Epithelial cell of proximal tubule (primary cell): ENCODE measurements around the gene SMAD9. TPM values are rescaled to one million over a fixed set of nuclear protein-coding genes. Genes with fewer than 3 reads are reported as not detected.

Source experiments
- DNase-seq: peaks from one replicate; pipeline ENCODE4 v3.0.0-alpha.2; 2011; ENCODE audit warnings: low read depth
- H3K4me3 ChIP-seq: 2 replicates; pipeline ENCODE4 v1.5.1; 2011; ENCODE audit warnings: low read depth, mild to moderate bottlenecking, low read length
- total RNA-seq: library from RNA; depleted of rRNA; stranded (reverse); fragments of >200 nt; gene quantifications from 2 replicates; pipeline ENCODE4 v1.2.3, GENCODE V29; 2015
- TF ChIP-seq, protein P1 (sequence below): conservative IDR thresholded peaks from 2 replicates; pipeline ENCODE4 v1.5.1; 2012; ENCODE audit warnings: low read depth, mild to moderate bottlenecking, low read length

SMAD9 gene
- total RNA-seq, 1 donor from 2014 or later = 4.8 TPM

DNA sequence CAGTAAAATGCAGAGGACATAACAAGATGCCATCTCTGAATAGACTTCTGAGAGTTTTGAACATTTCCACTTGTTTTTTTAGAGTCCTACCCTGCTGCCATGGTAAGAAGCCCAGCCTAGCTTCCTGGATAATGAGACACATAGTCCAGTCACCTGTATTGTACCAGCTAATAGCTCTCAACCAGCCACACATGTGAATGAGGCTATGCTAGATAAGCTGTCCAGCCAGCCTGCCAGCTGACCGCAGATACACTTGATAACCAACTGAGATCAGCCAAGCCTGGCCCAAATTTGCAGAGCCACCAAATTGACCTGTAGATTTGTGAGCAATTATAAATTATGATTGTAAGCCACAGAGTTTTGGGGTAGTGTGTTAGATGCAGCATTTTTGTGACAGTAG is 90.3 kb downstream of the SMAD9 start:
- H3K4me3 ChIP-seq = no peak overlapping the region
- no peak for DNase-seq
- TF ChIP-seq, protein P1, sequence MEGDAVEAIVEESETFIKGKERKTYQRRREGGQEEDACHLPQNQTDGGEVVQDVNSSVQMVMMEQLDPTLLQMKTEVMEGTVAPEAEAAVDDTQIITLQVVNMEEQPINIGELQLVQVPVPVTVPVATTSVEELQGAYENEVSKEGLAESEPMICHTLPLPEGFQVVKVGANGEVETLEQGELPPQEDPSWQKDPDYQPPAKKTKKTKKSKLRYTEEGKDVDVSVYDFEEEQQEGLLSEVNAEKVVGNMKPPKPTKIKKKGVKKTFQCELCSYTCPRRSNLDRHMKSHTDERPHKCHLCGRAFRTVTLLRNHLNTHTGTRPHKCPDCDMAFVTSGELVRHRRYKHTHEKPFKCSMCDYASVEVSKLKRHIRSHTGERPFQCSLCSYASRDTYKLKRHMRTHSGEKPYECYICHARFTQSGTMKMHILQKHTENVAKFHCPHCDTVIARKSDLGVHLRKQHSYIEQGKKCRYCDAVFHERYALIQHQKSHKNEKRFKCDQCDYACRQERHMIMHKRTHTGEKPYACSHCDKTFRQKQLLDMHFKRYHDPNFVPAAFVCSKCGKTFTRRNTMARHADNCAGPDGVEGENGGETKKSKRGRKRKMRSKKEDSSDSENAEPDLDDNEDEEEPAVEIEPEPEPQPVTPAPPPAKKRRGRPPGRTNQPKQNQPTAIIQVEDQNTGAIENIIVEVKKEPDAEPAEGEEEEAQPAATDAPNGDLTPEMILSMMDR = no peak

DNA sequence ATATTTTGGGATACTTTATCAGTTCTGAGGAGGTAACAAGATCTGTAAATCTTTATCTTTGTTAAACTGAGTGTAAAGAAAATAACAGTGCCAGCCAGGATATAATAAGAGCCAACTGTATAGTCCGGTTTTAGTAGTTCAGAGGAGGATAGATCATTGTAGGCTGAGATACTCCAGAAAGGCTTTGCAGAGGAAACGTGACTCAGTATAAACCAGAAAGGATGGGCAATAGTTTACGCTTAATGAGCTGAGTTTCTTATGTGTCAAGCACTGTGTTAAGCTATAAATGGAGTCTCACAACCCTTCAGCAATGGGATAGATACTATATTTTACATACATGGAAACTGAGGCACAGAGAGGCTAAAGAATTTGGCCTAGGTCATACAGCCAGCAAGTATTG is 97.3 kb downstream of the SMAD9 start:
- no peak overlapping the region for H3K4me3 ChIP-seq
- no peak for DNase-seq
- TF ChIP-seq, protein P1 = no peak

DNA sequence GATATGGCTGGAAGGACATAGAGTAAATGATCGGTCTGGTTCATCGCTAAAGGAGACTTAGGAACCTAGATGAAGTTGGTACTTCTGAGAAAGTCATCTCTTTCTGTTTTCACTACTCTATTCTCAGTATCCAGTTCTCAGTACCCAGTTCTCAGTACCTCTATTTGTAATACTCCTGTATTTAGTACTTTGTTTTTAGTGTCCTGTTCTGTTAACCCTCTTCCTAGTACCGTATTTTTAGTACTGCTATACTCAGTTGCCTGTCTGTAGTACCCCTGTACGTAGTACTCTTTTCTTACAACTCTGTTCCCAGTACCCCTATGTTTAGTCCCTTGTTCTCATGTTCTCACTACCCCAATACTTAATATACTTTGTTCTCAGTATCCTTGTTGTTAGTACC is 99.8 kb downstream of the SMAD9 start:
- H3K4me3 ChIP-seq = peak overlapping the region; percentile 83
- no peak for DNase-seq
- TF ChIP-seq, protein P1 = no peak

DNA sequence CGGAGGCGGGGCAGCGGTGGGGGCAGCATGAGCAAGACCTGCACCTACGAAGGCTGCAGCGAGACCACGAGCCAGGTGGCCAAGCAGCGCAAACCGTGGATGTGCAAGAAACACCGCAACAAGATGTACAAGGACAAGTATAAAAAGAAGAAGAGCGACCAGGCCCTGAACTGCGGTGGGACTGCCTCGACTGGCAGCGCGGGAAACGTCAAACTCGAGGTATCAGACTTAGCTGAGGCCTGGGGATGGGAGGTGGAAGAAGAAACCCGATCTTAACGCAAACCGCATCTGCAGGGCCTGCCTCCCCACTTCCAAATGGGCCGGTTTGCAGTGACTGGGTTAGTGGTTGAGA is 100.3 kb downstream of the SMAD9 start:
- DNase-seq = no peak
- peak overlapping the region; percentile 83 for H3K4me3 ChIP-seq
- TF ChIP-seq, protein P1 = no peak

DNA sequence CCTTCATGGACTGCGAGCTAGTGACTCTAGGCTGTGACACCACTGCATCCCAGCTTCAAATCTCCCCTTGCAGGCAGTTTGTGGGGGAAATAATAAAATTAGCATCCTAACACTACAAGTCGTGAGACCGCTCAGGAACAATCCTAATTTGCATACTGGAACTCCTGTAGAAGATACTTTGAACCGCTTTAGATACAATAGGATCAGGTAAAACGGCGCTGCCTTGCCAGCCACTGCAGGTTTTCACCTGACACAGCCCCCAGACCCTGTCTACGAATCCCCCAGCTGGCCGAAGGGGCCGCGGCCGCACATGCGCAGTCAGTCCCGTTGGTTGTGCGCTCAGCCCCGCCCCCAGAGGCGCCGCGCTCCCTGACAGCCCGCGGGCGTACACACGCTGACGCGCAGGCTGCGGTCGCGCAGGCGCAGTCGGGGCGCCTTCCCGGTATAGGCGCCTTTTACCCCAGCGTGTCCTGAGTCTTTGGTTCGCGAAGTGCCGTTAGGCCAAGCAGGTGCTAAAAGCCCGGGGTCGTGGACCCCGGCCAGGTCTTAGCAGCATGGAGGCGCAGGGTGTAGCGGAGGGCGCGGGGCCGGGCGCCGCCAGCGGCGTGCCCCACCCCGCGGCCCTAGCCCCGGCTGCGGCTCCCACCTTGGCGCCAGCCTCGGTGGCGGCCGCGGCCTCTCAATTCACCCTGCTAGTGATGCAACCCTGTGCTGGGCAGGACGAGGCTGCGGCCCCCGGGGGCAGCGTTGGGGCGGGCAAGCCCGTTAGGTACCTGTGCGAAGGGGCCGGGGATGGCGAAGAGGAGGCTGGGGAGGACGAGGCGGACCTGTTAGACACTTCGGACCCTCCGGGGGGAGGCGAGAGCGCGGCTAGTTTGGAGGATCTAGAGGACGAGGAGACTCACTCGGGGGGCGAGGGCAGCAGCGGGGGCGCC is 101.0 kb downstream of the SMAD9 start, which contains the start of gene RFXAP:
Gene RFXAP (plus strand): TSS at position 419 of the 935 bp plus-strand sequence. CDS start 136 bp downstream, at position 555.
- TF ChIP-seq, protein P1 = no peak
- H3K4me3 ChIP-seq = peak within 1 kb of the TSS; percentile 83
- no peak for DNase-seq

DNA sequence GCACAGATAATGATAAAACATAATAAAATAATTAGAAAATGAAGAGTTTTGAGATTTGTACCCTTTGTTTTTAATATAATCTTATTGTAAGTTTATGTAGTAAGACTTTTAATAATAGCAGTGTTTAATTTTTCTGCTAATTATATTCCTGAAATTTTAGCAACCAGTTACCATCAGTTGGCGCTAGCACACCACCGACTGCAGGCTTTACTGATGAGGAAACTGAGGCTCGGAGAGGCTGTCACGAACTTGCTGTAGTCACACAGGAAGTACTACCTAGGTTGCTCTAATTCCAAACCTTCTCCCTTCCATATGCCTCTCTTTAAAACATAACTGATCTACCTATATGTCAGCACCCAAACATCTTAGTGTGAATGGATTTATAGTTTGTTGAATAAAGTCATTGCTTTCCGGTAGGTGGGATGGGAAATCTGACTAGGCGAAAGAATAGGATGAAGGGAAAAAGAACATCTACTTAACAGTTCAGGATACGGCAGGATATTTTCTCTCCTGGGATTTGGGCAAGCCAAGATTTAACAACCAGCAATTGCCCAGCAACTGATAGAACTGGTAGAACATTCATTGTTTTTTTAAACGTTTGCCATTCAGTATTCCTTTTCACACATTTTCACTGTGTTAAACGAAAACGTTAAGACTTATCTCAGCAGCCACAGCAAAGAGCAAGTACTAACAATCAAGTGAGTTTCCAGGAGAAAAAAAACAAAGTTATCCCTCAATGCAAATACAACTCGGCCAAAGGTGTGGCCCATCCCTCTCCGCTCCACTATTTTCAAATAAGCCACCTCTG is 101.8 kb downstream of the SMAD9 start:
- H3K4me3 ChIP-seq = peak overlapping the region; percentile 83
- TF ChIP-seq, protein P1 = peak; percentile 6
- no peak for DNase-seq
